H1 (cell line): ENCODE measurements around the gene VEZT. TPM values are rescaled to one million over a fixed set of nuclear protein-coding genes. Genes with fewer than 3 reads are reported as not detected.

ENCODE experiments used
- CTCF ChIA-PET: fragments of 300-600 bp; sonication (Branson Sonifier 250); formaldehyde crosslinking; loops from one replicate; lab custom pipeline; 2021; ENCODE audit not compliant: partially characterized antibody; lab: Charles Lee
- POLR2A ChIA-PET: fragments of 300-600 bp; sonication (Branson Sonifier 250); formaldehyde crosslinking; loops from one replicate; lab custom pipeline; 2021; ENCODE audit warnings: inconsistent platforms; ENCODE audit not compliant: partially characterized antibody; lab: Charles Lee
- DNase-seq, 2 experiments: peaks; one replicate each; pipeline versions ENCODE4 v3.0.0 to v3.0.0-alpha.2; 2010 to 2022; ENCODE audit warnings: low spot score in 2 of 2, low read depth in 1 of 2, mixed read lengths in 1 of 2
- FAIRE-seq: peaks from 2 replicates; lab custom pipeline; 2011; peaks lifted over from hg19 to GRCh38; lab: Jason Lieb, UNC
- H2AFZ ChIP-seq: 2 replicates; pipeline ENCODE4 v1.8.1; 2012; ENCODE audit warnings: low read length, inconsistent platforms
- H2AK5ac ChIP-seq: 2 replicates; pipeline ENCODE4 v1.6.1; 2013; ENCODE audit warnings: low read depth, low read length
- H2BK120ac ChIP-seq: replicated peaks from 2 replicates; pipeline ENCODE3; 2013; ENCODE audit warnings: low read depth, low read length, inconsistent platforms
- H2BK12ac ChIP-seq: 2 replicates; pipeline ENCODE4 v1.6.1; 2013; ENCODE audit warnings: low read depth, low read length
- H2BK15ac ChIP-seq: 2 replicates; pipeline ENCODE4 v1.6.1; 2013; ENCODE audit warnings: low read length
- H2BK20ac ChIP-seq: 2 replicates; pipeline ENCODE4 v1.6.1; 2013; ENCODE audit warnings: low read length
- H2BK5ac ChIP-seq: 2 replicates; pipeline ENCODE4 v1.6.1; 2013; ENCODE audit warnings: low read depth, low read length
- H3K14ac ChIP-seq: 2 replicates; pipeline ENCODE4 v1.6.1; 2013; ENCODE audit warnings: inconsistent platforms; ENCODE audit not compliant: insufficient read length
- H3K18ac ChIP-seq: 2 replicates; pipeline ENCODE4 v1.6.1; 2013; ENCODE audit warnings: low read length; ENCODE audit errors: extremely low read depth
- H3K23ac ChIP-seq: 2 replicates; pipeline ENCODE4 v1.6.1; 2013; ENCODE audit warnings: inconsistent platforms; ENCODE audit not compliant: insufficient read length
- H3K23me2 ChIP-seq: 2 replicates; pipeline ENCODE4 v1.6.1; 2013; ENCODE audit warnings: low read depth, low read length
- H3K27ac ChIP-seq: 2 replicates; pipeline ENCODE4 v1.6.1; 2011; ENCODE audit warnings: low read depth, low read length, inconsistent platforms
- H3K27me3 ChIP-seq, 4 experiments: replicated peaks in 1 of 4; 1 replicate in 1 of 4; 2 replicates in 3 of 4; pipeline versions ENCODE4 v1.6.1 to v1.8.1; 2011 to 2013; ENCODE audit warnings: low read length in 3 of 4, mild to moderate bottlenecking in 3 of 4, inconsistent platforms in 2 of 4, mixed read lengths in 2 of 4, moderate library complexity in 1 of 4; ENCODE audit not compliant: control insufficient read depth in 3 of 4, insufficient read depth in 3 of 4; ENCODE audit errors: extremely low read depth in 1 of 4
- H3K36me3 ChIP-seq, 4 experiments: 2 replicates each; pipeline versions ENCODE4 v1.6.1 to v1.8.1; 2011 to 2013; ENCODE audit warnings: mild to moderate bottlenecking in 4 of 4, low read length in 3 of 4, moderate library complexity in 2 of 4, control low read depth in 1 of 4, inconsistent platforms in 1 of 4; ENCODE audit not compliant: insufficient read depth in 4 of 4, control insufficient read depth in 2 of 4
- H3K4ac ChIP-seq: replicated peaks from 2 replicates; pipeline ENCODE3; 2013; ENCODE audit warnings: low read length, low read depth, mixed read lengths, inconsistent platforms; ENCODE audit not compliant: insufficient read length
- H3K4me1 ChIP-seq, 4 experiments: replicated peaks in 1 of 4; 1 replicate in 1 of 4; 2 replicates in 3 of 4; pipeline versions ENCODE4 v1.6.1 to v1.8.1; 2011 to 2013; ENCODE audit warnings: low read length in 3 of 4, inconsistent platforms in 2 of 4, mixed read lengths in 1 of 4; ENCODE audit not compliant: insufficient read depth in 4 of 4, control insufficient read depth in 3 of 4
- H3K4me2 ChIP-seq, 2 experiments: 2 replicates each; pipeline versions ENCODE4 v1.6.1 to v1.8.1; 2011 to 2013; ENCODE audit warnings: low read depth in 2 of 2, low read length in 2 of 2, control low read depth in 1 of 2, inconsistent platforms in 1 of 2, mild to moderate bottlenecking in 1 of 2; ENCODE audit not compliant: insufficient read depth in 1 of 2
- H3K4me3 ChIP-seq, 4 experiments: fragments of 200-600, 300-600 bp in 1 of 4; sonication (generic), shearing (Covaris generic), sonication (Bioruptor Twin) in 1 of 4; 2 replicates each; pipeline versions ENCODE4 v1.5.1 to v1.8.1; 2011 to 2016; ENCODE audit warnings: low read length in 4 of 4, low read depth in 3 of 4, control low read depth in 2 of 4, inconsistent platforms in 2 of 4, mild to moderate bottlenecking in 2 of 4, mixed read lengths in 1 of 4, moderate library complexity in 1 of 4; ENCODE audit not compliant: insufficient read depth in 2 of 4; ENCODE audit errors: extremely low read depth in 1 of 4
- H3K56ac ChIP-seq: replicated peaks from 2 replicates; pipeline ENCODE3; 2013; ENCODE audit warnings: low read depth, mild to moderate bottlenecking, mixed read lengths, low read length, inconsistent platforms; ENCODE audit not compliant: insufficient read length
- H3K79me1 ChIP-seq: 2 replicates; pipeline ENCODE4 v1.6.1; 2013; ENCODE audit warnings: low read depth, low read length, control low read depth
- H3K79me2 ChIP-seq, 2 experiments: 2 replicates each; pipeline versions ENCODE4 v1.6.1 to v1.8.1; 2012 to 2013; ENCODE audit warnings: low read length in 2 of 2, mild to moderate bottlenecking in 2 of 2, inconsistent platforms in 1 of 2; ENCODE audit not compliant: insufficient read depth in 2 of 2, control insufficient read depth in 1 of 2
- H3K9ac ChIP-seq, 4 experiments: replicated peaks in 1 of 4; 1 replicate in 1 of 4; 2 replicates in 3 of 4; pipeline versions ENCODE4 v1.6.1 to v1.8.1; 2011 to 2013; ENCODE audit warnings: low read depth in 3 of 4, low read length in 3 of 4, control low read depth in 2 of 4, mild to moderate bottlenecking in 2 of 4, moderate library complexity in 2 of 4, inconsistent platforms in 1 of 4; ENCODE audit errors: extremely low read depth in 1 of 4
- H3K9me3 ChIP-seq, 2 experiments: 2 replicates each; pipeline versions ENCODE4 v1.6.1 to v1.8.1; 2012 to 2013; ENCODE audit warnings: mild to moderate bottlenecking in 2 of 2, moderate library complexity in 2 of 2, control low read depth in 1 of 2, inconsistent platforms in 1 of 2, low read depth in 1 of 2, low read length in 1 of 2, mixed read lengths in 1 of 2; ENCODE audit not compliant: insufficient read depth in 2 of 2
- H4K20me1 ChIP-seq, 2 experiments: replicated peaks in 1 of 2; 2 replicates each; pipeline versions ENCODE3 to v1.8.1; 2011 to 2013; ENCODE audit warnings: inconsistent platforms in 2 of 2, low read length in 2 of 2, mild to moderate bottlenecking in 1 of 2; ENCODE audit not compliant: insufficient read depth in 2 of 2, control insufficient read depth in 1 of 2
- H4K5ac ChIP-seq: 2 replicates; pipeline ENCODE4 v1.6.1; 2013; ENCODE audit warnings: low read length, low read depth, mixed read lengths, inconsistent platforms; ENCODE audit not compliant: insufficient read length
- H4K8ac ChIP-seq: 2 replicates; pipeline ENCODE4 v1.8.0; 2013; ENCODE audit warnings: mild to moderate bottlenecking, moderate library complexity, low read length, inconsistent platforms; ENCODE audit not compliant: insufficient read depth; ENCODE audit errors: extremely low read depth
- H4K91ac ChIP-seq: replicated peaks from 2 replicates; pipeline ENCODE3; 2013; ENCODE audit warnings: low read length, mixed read lengths, inconsistent platforms; ENCODE audit not compliant: insufficient read length
- HDAC2 ChIP-seq, 2 experiments: fragments of 300-600 bp in 1 of 2; sonication (generic) in 1 of 2; IDR thresholded peaks; 2 replicates each; pipeline ENCODE4 v1.6.1; 2011 to 2012; ENCODE audit warnings: low read depth in 2 of 2, low read length in 2 of 2, mild to moderate bottlenecking in 2 of 2, moderate library complexity in 2 of 2, borderline replicate concordance in 1 of 2, inconsistent platforms in 1 of 2
- JUND ChIP-seq: IDR thresholded peaks from 2 replicates; pipeline ENCODE4 v1.6.1; 2011; ENCODE audit warnings: mild to moderate bottlenecking, improper control_type of control experiment, low read length
- PHF8 ChIP-seq: fragments of 200-600 bp; sonication (generic); conservative IDR thresholded peaks from 2 replicates; pipeline ENCODE4 v1.7.1; 2012; ENCODE audit warnings: low read depth, mild to moderate bottlenecking, inconsistent platforms, low read length, moderate library complexity
- polyA plus RNA-seq, 7 experiments: library from polyadenylated mRNA; depleted of rRNA in 3 of 7; stranded (reverse) in 5 of 7; unstranded in 2 of 7; fragments of >200 nt in 5 of 7; fragments of 200-250 nt in 2 of 7; gene quantifications; 1 replicate in 5 of 7; 2 replicates in 1 of 7; 4 replicates in 1 of 7; pipeline versions ENCODE4 v1.2.1 to v1.2.3, GENCODE V29; 2011 to 2013; ENCODE audit warnings: missing spikeins in 2 of 7, mixed read lengths in 2 of 7
- total RNA-seq: library from RNA; stranded (reverse); fragmentation: NEBNext Ultra II Directional; extraction: Animal tissue kit (Norgen Biotek cat#: 25700); gene quantifications from 2 replicates; pipeline ENCODE4 v1.2.1, GENCODE V29; 2021

VEZT gene
- total and polyA plus RNA-seq, 2 of the 8 experiments (the other 6 are each of a cell fraction or from before 2014, with no cell fraction given) = 44.0 to 56.1 TPM

DNA sequence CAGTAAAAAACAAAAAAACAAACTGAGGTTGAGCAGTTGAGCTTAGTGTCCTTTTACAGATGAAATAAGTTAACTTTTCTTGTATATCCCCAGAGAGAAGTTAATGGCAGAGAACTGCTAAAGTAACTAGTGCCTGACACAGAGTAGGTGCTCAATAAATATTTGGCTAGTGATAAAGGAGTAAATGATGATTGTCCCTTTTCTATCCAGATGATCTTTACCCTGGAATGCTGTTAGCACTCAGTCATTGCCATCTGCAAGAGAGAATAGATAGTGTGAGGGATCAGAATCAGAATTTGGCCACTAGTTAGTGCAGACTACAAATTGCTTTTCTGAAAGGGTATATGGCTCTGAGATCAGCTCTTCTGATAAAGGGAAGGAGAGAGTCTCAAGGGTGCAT lies 21.6 kb downstream of the VEZT start:
- H3K27me3 ChIP-seq = no peaks in the 10 kb centered on the region
- peaks cover 0 to 13% of the 10 kb centered on the region in 2 experiments; a peak in 1 of 4 replicates for H3K9me3 ChIP-seq
- H3K79me2 ChIP-seq = peaks cover 0 to 72% of the 10 kb centered on the region in 2 experiments; a peak in 3 of 4 replicates
- FAIRE-seq (no peak), DNase-seq (no peak)
- peaks cover 0 to 6% of the 10 kb centered on the region in 2 experiments for H4K20me1 ChIP-seq
- H3K56ac ChIP-seq = no peak overlapping the region
- H3K23ac ChIP-seq = no peak overlapping the region
- no peak overlapping the region for H4K5ac ChIP-seq
- H3K14ac ChIP-seq = peak overlapping the region; percentile 42
- no peak overlapping the region for H3K4ac ChIP-seq
- H3K4me2 ChIP-seq = no peak overlapping the region
- no peak overlapping the region for H3K4me3 ChIP-seq
- TF ChIP-seq PHF8 (no peak), JUND (no peak), HDAC2 (IDR thresholded peaks at IDR 0.05; ENCODE audit: borderline replicate concordance in 1 of 2, low read depth in 2 of 2, low read length in 2 of 2) (no peak)
- H3K4me1 ChIP-seq = no peaks in the 10 kb centered on the region
- no peak overlapping the region for H2BK15ac ChIP-seq
- H2BK12ac ChIP-seq = no peak overlapping the region
- H2BK120ac ChIP-seq = no peak overlapping the region
- H3K79me1 ChIP-seq = no peaks in the 10 kb centered on the region; the same call in 1 of the 2 replicates
- ChIA-PET CTCF (interaction anchor here (0.6 to 1.0 kb wide), 2 partner anchors 18 to 300 kb away, joined by 3 read pairs; no protein-coding TSS in a partner anchor), POLR2A (interaction anchor here (0.8 kb wide), 1 partner anchor 44 kb away, joined by 3 read pairs; no protein-coding TSS in a partner anchor)
- no peak overlapping the region for H3K18ac ChIP-seq
- no peak overlapping the region for H2BK5ac ChIP-seq
- H4K8ac ChIP-seq = no peak overlapping the region
- H2AFZ ChIP-seq = no peak overlapping the region
- no peak overlapping the region for H3K27ac ChIP-seq
- no peak overlapping the region for H2BK20ac ChIP-seq
- H4K91ac ChIP-seq = no peak overlapping the region
- H2AK5ac ChIP-seq = no peak overlapping the region
- no peaks in the 10 kb centered on the region for H3K23me2 ChIP-seq
- H3K9ac ChIP-seq = no peak overlapping the region
- H3K36me3 ChIP-seq = peaks cover 0 to 13% (median 6%) of the 10 kb centered on the region in 4 experiments; a peak in 4 of 8 replicates
